Fibroblast of skin of scalp (primary cell): Measurements from ENCODE around the gene MVD.
"Not testable (repeated sequence)": the region's sequence is repeated elsewhere in the genome, so short reads cannot be mapped to it uniquely, and the experiment has no call there.

Experiments used
- DNase-seq: peaks from one replicate; pipeline ENCODE4 v3.0.0-alpha.2; 2013

MVD gene

DNA sequence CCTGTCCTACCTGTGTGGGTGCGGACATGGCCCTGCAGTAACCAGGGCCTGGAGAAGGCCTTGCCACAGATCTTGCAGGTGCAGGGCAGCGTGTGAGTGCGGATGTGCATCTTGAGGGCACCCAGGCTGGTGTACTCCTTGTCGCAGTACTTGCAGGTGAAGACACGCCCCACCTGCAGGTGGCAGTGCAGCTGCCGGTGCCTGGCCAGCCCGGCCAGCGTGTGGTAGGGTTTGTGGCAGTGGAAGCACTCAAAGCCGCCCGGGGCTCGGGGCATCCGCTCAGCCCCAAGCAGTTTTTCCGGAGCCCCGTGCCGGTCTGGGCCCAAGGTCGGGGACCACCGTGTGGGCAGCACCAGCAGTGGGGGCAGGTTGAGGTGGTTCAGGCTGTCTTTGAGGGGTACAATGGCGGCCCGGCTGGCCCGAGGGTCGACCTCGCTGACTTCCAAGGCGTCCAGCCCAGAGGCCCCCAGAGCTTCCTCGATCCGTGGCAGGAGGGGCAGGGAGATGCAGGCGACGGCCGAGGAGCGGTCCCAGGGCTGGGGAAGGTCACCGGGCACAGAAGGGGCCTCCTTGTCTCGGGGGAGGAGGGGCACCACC is 18.3 kb upstream of the MVD start:
- DNase-seq = no peak

DNA sequence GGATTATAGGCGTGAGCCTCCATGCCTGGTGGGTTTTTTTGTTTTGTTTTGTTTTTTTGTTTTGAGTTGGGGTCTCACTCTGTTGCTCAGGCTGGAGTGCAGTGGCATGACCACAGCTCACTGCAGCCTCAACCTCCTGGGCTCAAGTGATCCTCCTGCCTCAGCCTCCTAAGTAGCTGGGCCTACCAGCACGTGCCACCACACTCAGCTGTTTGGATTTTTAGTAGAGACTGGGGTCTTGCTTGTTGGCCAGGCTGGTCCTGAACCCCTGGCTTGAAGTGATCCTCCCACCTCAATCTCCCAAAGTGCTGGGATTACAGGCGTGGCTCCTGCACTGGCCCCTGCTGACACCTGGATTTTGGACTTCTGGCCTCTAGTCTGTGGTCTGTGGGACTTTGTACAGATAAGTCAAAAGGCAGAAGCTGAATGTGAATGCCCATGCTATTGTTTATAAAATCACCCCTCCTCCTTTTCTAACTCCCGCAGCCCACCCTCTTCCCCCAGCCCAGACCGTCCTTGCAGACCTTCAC is 17.7 kb upstream of the MVD start:
- DNase-seq = no peak

DNA sequence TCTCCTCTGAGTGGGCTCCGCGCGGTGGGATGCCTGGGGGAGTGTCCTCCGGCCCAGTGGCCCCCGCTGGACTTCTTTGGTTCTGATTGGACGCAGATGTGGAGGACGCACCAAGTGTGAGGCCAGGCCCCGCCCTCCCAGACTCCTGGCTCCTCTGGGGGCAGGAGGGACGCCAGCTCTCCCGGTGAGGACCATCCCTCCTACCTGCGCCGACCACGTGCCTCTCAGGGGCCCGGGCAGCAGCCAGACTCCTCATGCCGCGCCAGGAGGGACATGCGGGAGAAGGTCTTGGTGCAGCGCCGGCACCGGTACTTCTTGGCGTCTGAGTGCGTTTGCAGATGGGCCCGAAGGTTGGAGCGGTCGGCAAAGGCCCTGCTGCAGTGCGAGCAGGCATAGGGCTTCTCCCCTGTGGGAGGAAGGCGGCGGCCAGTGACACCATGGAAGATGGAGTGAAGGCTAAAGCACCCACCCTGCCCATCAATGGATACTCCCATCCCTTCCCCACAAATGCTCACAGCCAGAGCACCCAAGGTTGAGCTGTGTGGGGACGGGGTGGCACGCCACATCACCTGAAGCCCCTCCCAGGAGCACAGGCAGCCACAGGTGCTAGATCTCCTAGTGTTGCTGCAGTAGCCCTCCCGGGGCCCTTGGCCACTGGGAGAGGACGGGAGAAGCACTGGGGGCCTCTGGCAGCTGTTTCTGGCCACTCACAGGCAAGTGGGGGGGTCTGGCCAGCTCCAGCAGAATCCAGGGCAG is 15.5 kb upstream of the MVD start:
- DNase-seq = no peak

DNA sequence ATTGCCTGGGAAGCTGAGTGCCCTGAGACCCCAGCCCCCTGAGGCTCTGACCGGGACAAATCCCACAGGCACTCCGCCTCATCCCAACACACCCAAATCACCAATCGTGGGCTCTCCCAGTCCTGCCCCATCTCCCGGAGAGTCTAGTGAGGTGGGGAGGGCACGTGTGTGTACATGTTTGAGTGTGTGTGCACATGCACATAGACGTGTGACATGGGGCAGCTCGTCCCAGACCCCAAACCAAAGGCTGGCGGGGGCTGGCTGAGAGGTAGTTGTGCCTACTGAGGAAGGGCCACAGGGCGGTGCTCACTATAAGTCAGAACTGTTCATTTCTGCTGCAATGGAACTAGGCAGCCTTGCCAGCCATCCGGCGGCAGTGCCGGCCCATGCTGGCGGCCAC is 14.8 kb upstream of the MVD start:
- DNase-seq = no peak

DNA sequence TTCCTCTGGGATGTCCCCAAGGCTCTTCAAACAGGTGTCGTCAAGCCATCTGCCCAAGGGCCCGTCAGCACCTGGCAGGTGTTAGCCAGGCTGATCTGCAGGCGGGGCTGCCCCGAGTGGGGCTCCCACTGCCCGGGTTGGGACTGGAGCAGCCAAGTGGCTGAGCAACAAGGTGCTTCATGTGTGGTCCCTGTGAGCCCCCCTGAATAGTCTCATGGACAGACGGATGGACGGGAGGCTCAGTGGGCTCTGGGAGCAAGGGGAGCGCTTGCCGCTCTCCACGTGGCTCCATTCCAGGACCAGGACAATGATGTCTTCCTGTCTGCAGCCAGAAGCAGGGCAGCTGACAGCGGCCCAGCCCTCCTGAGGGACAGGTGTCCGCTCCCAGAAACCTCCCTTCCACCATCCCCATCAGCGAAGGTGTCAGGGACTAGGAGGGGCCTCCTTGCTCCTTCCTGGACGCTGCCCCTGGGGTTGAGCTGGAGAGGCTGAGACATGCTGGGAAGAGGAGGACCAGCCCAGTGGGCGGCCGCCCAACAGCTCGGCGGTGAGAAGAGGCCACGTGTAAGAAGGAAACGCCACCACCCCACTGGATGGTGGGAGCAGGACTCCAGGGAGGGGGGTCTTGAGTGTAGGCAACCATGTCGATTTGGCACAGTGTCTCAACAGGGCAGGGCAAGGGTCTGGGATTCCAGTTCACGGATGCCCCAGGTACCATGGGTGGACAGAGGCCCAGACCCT is 13.8 kb upstream of the MVD start:
- no peak for DNase-seq

DNA sequence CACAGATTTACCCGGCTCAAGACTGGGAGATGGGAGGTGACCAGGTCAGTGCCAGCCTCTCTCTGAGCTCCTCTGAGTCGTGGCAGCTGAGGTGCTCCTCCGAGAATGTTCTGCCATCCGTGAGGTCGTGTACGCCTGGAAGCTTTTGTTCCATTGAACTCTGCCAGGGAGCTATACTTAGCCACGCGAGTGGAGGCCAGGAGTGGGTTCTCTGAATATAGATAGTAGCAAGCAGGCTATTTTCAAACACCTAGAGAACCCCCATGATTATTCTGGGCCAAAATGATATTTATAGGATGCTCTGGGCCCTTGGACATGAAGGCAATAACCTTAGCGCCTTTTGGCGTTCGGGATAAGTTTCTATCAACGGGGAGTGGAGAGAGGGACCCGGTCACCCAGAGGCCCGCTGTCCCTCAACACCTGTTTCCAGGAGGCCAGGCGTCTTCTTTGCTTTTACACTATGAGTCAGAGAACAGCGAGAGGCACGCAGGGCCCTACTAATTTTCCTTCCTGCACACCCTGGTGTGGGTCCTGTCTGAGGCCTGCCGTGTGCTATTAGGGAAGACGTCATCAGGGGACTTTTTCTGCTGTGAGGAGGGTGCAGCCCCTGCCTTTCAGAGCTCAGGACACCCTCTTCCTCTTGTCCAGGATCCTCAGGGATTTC is 11.0 kb upstream of the MVD start:
- DNase-seq = no peak

DNA sequence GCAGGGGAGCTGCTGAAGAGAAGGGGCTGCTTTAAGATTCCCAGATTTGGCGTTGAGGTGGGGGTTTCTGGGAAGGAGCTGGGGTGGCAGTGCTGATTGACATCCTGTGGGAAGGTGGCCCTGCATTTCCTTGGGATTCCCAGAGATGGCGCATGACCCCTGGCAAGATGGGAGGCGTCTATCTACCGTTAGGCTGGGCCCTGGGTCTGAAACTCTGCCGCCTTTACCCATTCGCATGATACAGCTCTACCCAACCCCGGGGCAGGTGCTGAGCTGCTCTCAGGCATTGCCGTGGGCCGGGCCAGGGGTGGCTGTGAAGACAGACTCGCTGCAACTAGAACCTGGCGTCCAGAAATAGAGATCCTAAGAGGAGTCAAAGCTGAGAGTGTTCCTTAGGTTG is 9.9 kb upstream of the MVD start:
- DNase-seq = no peak

DNA sequence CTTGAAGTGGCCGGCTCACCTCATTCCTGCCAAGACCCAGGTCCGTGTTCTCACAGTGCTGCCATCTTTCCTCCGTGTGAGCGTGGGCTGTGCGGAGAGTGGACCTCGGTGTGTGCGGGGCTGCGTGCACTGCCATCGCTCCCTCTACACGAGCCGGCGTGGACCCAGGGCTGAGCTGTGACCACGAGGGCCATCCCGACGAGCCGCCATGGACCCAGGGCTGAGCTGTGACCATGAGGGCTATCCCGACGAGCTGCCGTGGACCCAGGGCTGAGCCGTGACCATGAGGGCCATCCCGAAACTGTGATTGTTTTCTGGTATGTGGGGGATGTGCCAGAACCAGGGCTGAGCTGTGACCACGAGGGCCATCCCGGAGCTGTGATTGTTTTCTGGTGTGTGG is 8.9 kb upstream of the MVD start:
- DNase-seq = no peak

DNA sequence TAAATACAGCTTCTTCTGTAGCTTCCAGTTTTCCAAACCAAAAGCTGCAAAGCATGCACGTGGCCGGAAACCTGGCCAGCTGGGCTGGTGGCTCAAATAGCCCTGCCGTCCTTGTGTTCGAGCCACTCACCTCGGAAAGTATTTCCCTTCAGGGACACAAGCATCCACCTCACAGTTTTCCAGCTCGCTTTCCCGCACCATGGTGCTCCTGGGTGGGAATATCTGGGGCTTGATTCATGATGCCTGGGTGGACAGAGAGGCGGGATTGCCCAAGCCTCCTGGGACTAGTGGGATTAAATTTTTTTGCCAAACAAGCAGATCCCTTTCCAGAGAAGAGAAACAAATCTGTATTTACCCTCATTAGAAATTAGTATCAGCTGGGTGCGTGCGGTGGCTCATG is 7.1 kb upstream of the MVD start:
- peak; percentile 66 for DNase-seq

DNA sequence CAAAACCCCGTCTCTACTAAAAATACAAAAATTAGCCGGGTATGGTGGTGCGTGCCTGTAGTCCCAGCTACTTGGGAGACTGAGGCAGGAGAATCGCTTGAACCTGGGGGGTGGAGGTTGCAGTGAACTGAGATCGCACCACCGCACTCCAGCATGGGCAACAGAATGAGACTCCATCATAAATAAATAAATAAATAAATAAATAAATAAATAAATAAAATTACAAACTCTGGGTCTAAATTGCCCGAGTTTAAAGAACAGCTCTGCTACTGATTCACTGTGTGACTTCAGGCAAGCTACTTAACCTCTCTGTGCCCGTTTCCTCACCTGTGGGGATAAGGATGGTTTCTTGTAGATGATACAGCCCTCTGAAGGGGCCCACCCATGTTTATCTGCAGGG is 6.6 kb upstream of the MVD start:
- DNase-seq = not testable (repeated sequence)

DNA sequence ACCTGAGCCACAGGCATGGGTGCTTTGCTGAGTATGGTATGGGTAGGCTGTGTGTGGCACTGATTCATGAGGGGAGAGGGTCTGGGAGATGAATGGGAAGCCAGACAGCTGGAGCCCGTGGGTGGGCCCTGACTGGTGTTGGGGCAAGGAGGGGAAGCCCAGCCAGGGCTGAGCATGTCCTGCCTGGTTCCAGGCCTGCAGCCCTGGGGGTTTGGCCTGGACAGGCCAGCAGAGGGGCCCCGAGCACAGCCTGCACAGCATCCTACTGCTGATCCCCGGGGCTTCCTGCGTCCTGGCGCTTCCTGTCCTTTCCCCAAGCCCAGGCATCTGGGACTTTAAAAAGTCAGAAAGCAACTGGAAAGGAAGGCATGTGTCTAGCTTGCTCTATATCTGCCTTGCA is 4.6 kb upstream of the MVD start:
- DNase-seq = no peak

DNA sequence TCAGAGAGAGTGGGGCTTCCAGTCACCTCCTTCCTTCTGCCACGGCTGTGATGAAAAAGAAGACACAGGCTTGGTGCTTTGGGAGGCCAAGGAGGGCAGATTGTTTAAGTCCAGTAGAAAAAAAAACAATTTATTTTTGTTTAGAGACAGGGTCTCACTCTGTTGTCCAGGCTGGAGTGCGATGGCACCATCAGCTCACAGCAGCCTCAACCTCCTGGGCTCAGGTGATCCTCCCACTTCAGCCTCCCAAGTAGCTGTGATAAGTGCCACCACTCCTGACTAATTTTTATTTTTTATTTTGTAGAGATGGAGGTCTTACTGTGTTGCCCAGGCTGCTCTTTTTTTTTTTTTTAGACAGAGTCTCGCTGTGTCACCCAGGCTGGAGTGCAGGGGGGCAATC is 2.7 kb upstream of the MVD start:
- DNase-seq = no peak

DNA sequence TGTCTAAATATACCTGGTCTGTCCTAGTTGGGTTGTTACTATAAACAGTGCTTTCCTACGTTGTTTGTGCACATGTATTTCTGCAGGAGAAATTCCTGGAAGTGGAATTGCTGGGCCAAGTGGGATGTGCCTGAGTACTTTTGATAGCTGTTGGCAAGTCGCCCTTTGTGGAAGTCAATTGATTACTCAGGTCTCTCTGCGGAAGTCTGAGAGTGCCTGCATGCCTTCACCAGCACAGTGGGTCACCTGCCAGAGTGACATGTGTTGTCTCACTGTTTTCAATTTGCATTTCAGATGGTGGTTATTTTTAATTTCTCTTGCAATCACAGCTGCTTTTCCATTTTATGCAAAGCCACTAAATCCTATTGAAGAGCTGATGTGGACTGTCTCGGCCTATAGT is 2.3 kb upstream of the MVD start:
- no peak for DNase-seq

DNA sequence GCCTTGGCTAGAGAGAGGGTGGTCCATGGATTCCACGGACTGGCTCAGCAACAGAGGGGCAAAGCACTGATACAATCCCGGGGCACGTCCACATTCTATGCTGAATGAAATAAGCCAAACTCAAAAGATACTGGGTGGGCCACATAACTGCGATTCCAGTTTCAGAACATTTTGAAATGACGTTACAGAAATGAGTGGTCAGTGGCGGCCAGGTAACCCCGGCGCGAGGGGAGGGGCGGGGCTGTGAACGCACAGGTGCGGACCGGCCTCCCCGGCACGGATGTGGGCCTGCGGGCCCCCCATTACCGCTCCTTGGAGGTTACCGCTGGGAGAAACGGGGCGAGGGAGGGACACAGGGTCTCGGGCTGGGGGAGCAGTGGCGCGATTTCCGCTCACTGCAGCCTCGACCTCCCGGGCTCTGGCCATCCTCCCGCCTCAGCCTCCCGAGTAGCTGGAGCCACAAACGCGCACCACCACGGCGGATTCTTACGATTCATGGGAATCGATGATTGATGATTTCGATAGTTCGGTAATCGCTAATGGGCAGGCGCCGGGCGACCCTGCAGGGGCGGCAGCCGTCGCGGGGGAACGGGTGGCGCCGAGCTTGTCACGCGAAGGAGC is 559 bp downstream of the MVD start:
- no peak for DNase-seq

DNA sequence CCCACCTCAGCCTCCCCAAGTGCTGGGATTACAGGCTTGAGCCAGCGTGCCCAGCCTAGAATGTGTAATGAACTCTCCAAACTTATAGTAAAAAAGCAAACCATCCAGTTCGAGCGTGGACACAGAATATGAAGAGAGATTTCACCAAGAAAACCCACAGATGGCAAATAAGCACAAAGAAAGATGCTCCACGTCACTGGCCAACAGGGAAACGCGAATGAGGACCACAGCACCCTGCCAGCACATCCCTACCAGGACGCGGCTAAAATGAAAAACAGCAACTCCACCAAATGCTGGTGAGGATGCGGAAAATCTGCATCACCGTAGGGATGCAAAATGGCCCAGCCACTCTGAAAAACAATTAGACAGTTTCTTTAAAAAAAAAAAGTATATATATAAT is 1.4 kb downstream of the MVD start:
- no peak for DNase-seq

DNA sequence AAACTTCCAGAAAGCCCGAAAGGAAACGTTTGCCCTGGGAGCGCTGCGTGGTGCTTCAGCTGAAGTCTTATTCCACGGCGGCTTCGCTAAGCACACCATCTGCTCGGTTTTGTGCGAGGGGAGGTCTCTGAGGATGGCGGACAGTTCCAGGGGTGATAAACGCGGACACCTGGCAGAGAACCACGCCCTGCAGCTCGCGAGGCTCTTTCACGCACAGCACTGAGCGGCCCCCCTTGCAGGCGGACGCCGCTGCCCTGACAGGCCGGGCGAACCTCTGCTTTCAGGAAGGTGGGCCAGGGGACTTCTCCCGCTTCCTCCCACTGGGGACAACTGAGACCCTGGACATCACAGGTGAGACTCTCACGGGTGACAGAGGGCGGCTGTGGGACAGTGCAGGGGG is 3.7 kb downstream of the MVD start:
- no peak for DNase-seq

DNA sequence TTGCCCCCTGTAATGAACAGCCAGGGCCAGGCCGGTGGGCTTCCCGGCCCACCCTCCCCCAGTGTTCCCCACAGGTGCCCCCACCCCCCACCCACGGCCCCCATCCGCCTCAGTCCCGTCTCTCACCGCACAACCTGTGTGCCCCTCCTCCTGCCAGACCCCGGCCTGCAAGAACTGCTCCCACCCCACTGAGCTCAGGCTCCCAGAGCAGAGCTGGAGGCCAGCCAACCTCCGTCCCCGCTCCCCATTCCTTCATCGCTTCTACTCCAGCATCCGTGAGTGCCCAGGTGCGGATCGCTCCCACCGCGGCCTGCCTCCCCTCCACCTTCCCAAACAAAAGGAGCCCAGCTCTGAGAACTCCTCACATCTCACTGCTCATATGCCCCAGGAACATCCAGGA is 4.2 kb downstream of the MVD start:
- DNase-seq = no peak

DNA sequence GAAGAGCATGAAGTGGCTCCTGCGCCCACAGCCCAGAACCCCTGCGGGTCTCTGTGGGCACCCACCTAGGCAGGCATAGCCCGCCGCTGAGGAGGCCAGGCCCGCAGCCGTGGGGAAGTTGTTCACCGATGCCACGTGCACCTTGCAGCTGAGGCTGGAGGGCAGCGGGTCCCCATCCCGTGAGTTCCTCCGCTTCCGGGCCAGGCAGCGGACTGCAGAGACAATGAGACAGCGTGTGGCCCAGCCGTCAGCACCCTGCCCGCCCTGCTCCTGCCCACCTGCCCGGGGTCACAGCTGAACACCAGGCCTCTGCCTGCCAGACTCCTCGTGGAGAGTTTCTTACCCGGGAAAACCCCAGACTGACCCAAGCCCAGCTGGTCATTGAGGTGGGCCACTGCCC is 5.5 kb downstream of the MVD start:
- DNase-seq = no peak

DNA sequence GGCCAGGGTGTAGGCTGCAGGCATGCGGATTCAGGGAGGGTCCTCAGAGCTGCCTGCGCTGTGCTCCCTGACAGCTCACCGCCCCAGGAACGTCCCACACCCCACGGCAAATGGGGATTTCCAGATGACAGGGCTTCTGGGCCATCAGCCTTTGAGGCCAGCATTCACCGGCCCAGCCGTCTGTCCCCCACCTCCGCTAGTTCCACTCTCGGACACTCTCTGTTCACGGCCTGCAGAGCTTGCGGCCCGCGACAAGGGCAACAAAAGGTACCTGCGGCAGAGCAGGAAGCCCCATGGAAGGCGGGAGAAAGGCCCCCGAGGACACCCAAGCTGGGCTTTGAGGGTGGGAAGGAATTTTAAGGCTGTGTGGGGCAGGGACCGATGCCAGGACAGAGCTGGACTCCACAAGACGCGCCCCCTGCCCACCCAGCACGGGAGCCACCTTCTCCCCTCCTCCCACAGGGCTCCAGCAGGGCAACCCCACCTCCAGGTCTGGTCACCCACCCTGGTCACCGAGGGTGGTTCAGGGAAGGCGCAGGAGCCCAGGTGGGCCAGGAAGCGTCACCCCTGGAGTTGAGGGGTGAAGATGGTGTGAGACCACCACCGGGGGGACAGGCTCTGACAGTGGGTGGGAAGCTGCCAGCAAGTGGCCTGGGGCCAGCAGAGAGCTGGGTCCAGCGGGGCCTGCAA is 6.5 kb downstream of the MVD start:
- no peak for DNase-seq

DNA sequence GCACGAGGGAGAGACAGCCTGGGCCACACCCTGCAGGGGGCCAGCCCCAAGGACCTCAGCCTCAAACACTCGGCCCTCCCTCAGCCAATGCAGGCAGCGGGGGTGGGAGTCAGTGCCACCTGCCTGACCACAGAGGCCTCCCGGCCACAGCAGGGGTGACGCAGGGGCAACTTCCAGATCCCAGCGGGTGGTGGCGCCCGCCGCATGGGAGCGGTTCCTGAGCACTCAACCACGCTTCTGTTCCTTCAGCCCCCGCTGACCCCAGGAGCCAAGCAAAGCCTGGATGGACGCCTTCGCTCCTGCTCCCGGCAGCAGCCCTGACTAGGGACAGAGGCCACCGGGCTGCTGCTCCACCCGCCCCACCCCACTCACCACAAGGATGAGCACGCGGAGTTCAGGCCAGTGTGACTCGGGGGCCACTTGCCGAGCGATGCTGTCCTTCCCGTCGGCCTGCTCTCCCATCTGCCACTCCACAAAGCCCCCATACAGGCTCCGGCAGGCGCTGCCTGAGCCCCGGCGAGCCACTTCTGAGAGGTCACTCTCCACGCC is 7.1 kb downstream of the MVD start:
- DNase-seq = no peak

DNA sequence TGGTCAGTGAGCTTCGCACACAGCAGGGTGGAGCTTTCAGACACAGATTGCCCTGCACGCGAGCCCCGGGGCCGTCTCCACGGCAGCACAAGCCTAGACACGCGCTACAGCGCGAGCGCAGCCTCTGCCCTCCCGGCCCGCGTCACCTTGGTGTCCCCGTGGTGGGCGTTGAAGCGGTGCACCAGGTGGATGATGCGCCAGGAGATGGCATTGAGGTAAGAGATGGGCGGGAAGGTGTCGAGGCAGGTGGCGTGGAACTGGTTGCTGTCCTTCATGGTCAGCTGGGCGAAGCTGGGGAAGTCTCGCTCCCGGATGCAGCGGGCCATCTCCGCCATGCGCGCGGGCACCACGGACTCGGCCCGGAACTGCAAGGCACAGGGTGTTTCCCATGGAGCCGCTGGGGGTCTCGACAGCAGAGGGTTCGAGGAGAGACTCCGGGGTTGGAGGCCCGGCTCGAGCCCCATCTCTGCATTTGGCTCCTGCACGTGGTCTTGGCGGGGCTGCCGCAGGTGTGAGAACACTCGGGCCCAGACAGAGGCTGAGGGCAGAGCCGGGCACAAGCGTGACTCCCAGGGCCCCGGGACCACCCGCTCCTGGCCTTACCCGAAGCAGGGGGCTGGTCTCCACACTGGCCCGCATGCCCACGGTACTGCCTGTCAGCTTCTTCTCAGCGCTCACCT is 7.7 kb downstream of the MVD start:
- DNase-seq = no peak
